Activated naive CD4-positive, alpha-beta T cell treated with anti-CD3 and anti-CD28 coated beads, Interleukin-2, amount 10 ng/mL, durations not matched to agents 7 days and 5 days (primary cell): Measurements from ENCODE around the gene PIK3R4.

Source experiments
- CTCF ChIA-PET: fragments of 350-600 bp; sonication (Branson Sonifier 250); formaldehyde crosslinking; loops from one replicate; lab custom pipeline; 2021; ENCODE audit warnings: antibody characterized with exemption; lab: Charles Lee
- DNase-seq: peaks from one replicate; pipeline ENCODE4 v3.0.0-alpha.2; 2020
- H3K27ac Mint-ChIP-seq: one replicate; pipeline ENCODE4 v1.8.0; 2021; ENCODE audit warnings: mild to moderate bottlenecking, moderate library complexity, mixed read lengths
- H3K27me3 Mint-ChIP-seq: one replicate; pipeline ENCODE4 v1.8.0; 2021; ENCODE audit warnings: mild to moderate bottlenecking, mixed read lengths
- H3K36me3 Mint-ChIP-seq: one replicate; pipeline ENCODE4 v1.8.0; 2021; ENCODE audit warnings: mixed read lengths
- H3K4me1 Mint-ChIP-seq: one replicate; pipeline ENCODE4 v1.8.0; 2021; ENCODE audit warnings: mixed read lengths
- H3K4me3 Mint-ChIP-seq: one replicate; pipeline ENCODE4 v1.8.0; 2021; ENCODE audit warnings: mild to moderate bottlenecking, moderate library complexity, mixed read lengths
- H3K9me3 Mint-ChIP-seq: one replicate; pipeline ENCODE4 v1.8.0; 2021; ENCODE audit warnings: mixed read lengths

Gene PIK3R4

DNA sequence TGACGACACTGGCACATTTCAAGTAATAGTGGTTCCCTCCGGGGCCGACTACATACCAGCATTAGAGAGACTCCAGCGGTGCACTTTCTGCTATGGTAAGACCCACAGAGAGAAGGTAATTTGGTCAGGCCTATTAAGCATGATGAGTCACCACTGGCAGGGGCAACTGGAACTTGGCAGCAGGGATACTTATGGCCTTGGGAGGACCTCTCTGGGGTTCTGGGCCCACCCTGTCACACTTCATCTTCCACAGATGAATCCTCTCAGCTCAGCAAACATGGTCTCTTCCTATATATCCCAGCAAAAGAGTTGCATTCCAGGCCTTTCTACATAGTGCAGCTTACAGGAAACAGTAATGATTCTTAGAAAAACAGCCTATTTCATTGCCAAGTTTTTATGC, 88.0 kb downstream of the PIK3R4 start:
- H3K4me3 Mint-ChIP-seq: no peak overlapping the region
- DNase-seq: no peak
- no peaks in the 10 kb centered on the region for H3K4me1 Mint-ChIP-seq
- CTCF ChIA-PET: no interaction called here
- H3K27me3 Mint-ChIP-seq: no peaks in the 10 kb centered on the region
- no peaks in the 10 kb centered on the region for H3K36me3 Mint-ChIP-seq
- no peak overlapping the region for H3K27ac Mint-ChIP-seq
- no peaks in the 10 kb centered on the region for H3K9me3 Mint-ChIP-seq

DNA sequence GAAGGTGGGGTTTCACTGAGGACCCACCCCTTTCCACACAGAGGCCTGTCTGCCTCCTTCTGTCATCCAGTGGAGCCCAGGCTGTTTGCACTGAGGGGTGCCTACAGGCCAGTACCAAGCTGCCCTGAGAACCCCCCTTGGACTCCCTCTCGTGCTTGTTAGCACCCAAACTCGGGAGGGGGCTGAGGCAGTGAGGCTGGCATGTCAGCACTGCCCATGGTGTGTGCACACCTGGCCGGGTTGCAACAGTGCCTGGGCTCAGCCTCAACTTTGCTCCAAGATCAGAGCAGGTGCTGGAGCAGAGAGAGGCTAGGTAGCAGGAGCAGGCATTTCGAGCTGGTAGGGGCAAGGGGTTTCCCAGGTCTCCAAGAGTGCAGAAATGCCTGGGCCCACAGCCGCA, 90.0 kb downstream of the PIK3R4 start:
- DNase-seq: no peak
- Mint-ChIP-seq H3K27ac (no peak overlapping the region), H3K9me3 (no peaks in the 10 kb centered on the region), H3K4me3 (no peak overlapping the region), H3K27me3 (no peaks in the 10 kb centered on the region), H3K4me1 (no peaks in the 10 kb centered on the region), H3K36me3 (no peaks in the 10 kb centered on the region)
- CTCF ChIA-PET: no interaction called here

DNA sequence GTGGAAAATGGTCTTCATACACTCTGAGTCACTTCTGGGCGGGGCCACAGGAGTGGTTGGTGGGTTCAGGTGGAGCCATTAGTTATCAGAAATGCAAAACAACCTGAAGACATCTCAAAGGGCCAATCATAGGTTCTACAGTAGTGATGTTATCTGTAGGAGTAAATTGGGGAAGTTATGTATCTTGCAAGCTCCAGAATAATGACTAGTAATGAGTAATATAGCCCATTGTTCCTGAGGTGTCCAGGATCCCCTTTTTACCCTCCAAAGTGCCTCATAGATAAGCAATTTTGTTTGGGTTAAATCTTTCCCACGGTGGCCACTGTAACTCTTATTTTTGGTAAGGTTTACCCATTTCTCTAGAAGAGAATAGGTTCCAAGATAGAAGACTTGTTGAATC, 91.7 kb downstream of the PIK3R4 start:
- H3K27me3 Mint-ChIP-seq: no peaks in the 10 kb centered on the region
- no peaks in the 10 kb centered on the region for H3K9me3 Mint-ChIP-seq
- no peak overlapping the region for H3K27ac Mint-ChIP-seq
- no peak for DNase-seq
- CTCF ChIA-PET: no interaction called here
- no peak overlapping the region for H3K4me3 Mint-ChIP-seq
- H3K4me1 Mint-ChIP-seq: no peaks in the 10 kb centered on the region
- no peaks in the 10 kb centered on the region for H3K36me3 Mint-ChIP-seq

DNA sequence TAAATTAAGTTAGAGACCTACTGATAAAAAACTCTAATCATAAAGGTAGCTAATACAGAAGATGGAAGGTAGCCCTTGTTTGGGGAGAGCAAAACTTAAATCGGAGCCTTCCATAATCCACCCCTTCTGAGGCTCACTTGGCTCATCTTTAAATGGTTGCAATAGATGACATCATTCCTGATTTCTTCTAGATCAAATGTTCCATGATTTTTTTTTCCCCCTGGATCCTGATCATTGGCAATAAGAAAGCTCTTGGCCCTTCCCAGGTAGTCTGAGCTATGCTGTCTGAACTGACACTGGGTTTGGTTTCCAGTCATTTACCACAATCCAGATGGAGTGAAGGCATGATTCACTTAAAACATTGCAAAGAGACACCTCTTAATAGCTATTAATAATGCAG, 92.5 kb downstream of the PIK3R4 start:
- Mint-ChIP-seq H3K27me3 (no peaks in the 10 kb centered on the region), H3K36me3 (no peaks in the 10 kb centered on the region), H3K27ac (no peak overlapping the region), H3K4me1 (no peaks in the 10 kb centered on the region), H3K9me3 (no peaks in the 10 kb centered on the region), H3K4me3 (no peak overlapping the region)
- CTCF ChIA-PET: no interaction called here
- no peak for DNase-seq

DNA sequence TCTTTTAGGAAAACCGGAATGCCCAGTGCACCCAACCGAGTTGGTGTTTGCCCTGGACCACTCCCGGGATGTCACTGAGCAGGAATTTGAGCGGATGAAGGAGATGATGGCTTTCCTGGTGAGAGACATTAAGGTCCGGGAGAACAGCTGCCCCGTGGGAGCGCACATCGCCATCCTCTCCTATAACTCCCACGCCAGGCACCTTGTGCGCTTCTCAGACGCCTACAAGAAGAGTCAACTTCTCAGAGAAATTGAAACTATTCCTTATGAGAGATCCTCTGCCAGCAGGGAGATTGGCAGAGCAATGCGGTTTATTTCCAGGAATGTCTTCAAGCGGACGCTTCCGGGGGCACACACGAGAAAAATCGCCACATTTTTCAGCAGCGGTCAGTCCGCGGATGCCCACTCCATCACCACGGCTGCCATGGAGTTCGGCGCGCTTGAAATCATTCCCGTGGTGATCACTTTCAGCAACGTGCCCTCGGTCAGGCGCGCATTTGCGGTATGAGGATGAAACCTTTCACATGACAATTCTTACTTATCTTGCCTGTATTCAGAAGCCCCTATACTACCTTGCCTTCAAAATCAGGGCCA, 97.5 kb downstream of the PIK3R4 start:
- no peak overlapping the region for H3K27ac Mint-ChIP-seq
- H3K9me3 Mint-ChIP-seq: no peaks in the 10 kb centered on the region
- H3K4me1 Mint-ChIP-seq: no peaks in the 10 kb centered on the region
- H3K36me3 Mint-ChIP-seq: no peaks in the 10 kb centered on the region
- no peaks in the 10 kb centered on the region for H3K27me3 Mint-ChIP-seq
- DNase-seq: no peak
- H3K4me3 Mint-ChIP-seq: no peak overlapping the region
- CTCF ChIA-PET: no interaction called here

DNA sequence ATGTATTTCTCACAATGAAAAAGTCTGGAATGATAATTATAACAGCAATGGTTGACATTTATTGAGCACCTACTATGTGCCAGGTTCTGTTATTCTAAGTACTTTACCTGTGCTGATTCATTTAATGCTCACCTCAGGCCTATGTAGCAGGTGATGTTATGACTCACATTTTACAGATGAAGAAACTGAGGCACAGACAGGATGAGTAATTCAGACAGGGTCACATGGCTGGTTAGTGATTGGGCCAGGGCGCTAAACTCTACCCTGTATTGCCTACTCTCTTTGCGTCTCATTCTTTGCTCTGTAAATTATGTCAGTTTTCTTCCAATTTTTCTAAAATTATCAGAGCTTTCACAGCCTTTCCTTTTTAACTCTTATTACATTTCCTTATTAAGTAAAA, 98.3 kb downstream of the PIK3R4 start:
- H3K4me1 Mint-ChIP-seq: no peaks in the 10 kb centered on the region
- CTCF ChIA-PET: no interaction called here
- no peaks in the 10 kb centered on the region for H3K36me3 Mint-ChIP-seq
- no peaks in the 10 kb centered on the region for H3K9me3 Mint-ChIP-seq
- H3K27me3 Mint-ChIP-seq: no peaks in the 10 kb centered on the region
- H3K27ac Mint-ChIP-seq: no peak overlapping the region
- DNase-seq: no peak
- no peak overlapping the region for H3K4me3 Mint-ChIP-seq

DNA sequence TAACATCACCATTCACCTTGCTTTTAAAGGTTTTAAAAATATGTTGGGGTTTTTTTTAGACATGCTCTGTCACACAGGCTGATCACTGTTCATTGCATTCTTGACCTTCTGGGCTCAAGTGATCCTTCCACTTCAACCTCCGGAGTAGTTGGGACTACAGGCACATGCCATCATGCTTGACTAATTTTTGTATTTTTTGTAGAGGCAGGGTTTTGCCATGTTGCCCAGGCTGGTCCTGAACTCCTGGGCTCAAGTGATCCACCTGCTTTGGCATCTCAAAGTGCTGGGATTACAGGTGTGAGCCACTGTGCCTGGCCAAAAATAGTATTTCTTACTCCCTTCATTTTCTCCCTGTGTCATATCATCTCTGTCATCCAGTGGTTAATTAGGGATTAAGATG, 101.4 kb downstream of the PIK3R4 start:
- H3K4me1 Mint-ChIP-seq: no peaks in the 10 kb centered on the region

DNA sequence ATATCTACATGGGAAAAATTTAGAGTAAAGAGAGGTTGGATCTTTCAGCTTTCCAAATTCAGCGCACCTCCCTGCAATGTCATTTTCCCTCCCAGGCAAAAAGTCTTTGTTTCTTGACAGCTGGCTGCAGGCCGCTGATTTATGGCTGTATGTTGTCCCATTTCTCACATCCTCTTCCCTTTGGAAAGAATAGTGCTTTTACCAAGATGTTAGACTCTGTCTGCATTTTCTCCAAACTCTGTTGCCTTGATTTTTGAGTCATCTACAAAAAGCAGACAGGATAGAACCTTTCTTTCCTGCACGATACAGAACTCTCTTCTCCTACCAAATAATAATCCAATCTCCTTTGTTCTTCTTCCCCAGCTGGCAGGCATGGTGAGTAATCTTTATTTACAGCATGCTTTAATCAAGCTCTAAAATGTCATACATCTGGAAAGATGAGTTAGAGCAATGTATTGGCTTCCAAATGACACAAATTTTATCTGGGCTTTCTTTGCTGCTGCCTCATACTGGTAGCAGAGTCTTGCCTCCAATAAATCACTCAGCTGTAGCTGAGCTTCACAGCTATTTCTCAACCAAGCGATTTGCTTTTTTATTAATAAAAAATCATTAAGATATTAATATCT, 101.9 kb downstream of the PIK3R4 start:
- no peaks in the 10 kb centered on the region for H3K36me3 Mint-ChIP-seq
- no peak for DNase-seq
- CTCF ChIA-PET: no interaction called here
- peaks cover 3% of the 10 kb centered on the region for H3K27me3 Mint-ChIP-seq
- H3K27ac Mint-ChIP-seq: no peak overlapping the region
- no peaks in the 10 kb centered on the region for H3K9me3 Mint-ChIP-seq
- no peaks in the 10 kb centered on the region for H3K4me1 Mint-ChIP-seq
- H3K4me3 Mint-ChIP-seq: no peak overlapping the region

More for the DNA sequence above, 101.4 kb downstream of the PIK3R4 start:
- H3K27me3 Mint-ChIP-seq: peaks cover 3% of the 10 kb centered on the region
- DNase-seq: no peak
- CTCF ChIA-PET: no interaction called here
- H3K36me3 Mint-ChIP-seq: no peaks in the 10 kb centered on the region
- H3K9me3 Mint-ChIP-seq: no peaks in the 10 kb centered on the region
- H3K27ac Mint-ChIP-seq: no peak overlapping the region
- no peak overlapping the region for H3K4me3 Mint-ChIP-seq

DNA sequence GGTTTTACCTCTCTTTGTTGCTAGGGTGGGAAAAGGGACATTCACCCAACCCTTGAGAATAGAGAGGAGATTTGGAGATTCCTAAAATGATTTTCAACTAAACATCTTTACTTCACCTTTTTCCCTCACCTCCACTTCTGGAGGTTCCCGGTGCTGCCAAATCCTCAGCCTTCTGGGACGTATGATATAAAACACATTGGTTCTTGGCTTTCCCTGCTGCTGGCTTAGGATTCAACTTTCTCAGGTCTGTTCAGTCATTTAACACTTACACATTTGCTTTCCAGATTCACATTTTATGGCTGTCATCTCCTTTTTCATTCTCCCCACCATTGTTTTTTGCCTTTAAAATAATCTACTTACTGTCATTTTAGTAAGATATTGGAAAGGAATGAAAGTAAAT, 106.6 kb downstream of the PIK3R4 start:
- Mint-ChIP-seq H3K27me3 (peaks cover 3% of the 10 kb centered on the region), H3K4me1 (no peaks in the 10 kb centered on the region), H3K36me3 (no peaks in the 10 kb centered on the region), H3K9me3 (no peaks in the 10 kb centered on the region), H3K4me3 (no peak overlapping the region), H3K27ac (no peak overlapping the region)
- DNase-seq: no peak
- CTCF ChIA-PET: no interaction called here

DNA sequence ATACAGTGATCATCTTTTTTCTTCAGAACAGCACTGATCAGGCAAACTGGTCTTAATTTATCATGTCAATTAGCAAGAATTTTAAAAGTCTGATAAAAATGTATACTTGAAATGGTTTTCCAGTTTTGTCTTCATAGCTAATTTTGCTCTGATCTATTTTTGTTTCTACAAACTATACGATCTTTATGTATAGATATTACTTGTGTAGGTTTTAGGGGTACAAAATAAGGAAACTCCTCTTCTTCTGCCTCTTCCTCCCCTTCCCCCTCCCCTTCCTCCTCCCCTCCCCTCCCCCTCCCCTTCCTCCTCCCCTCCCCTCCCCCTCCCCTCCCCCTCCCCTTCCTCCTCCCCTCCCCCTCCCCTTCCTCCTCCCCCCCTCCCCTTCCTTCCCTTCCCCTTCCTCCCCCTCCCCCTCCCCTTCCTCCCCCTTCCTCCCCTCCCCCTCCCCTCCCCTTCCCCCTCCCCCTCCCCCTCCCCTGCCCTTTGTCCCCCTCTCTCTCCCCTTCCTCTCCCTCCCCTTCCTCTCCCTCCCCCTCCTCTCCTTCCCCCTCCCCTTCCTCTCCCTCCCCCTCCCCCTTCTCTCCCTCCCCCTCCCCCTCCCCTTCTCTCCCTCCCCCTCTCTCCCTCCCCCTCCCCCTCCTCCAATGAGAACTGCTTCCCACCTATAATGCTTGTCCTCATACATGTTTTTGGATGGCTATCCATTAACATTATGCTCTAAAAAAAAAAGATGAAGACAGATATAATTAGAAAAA, 110.0 kb downstream of the PIK3R4 start:
- H3K36me3 Mint-ChIP-seq: no peaks in the 10 kb centered on the region
- CTCF ChIA-PET: no interaction called here
- H3K9me3 Mint-ChIP-seq: no peaks in the 10 kb centered on the region
- H3K27me3 Mint-ChIP-seq: no peaks in the 10 kb centered on the region
- no peak overlapping the region for H3K4me3 Mint-ChIP-seq
- DNase-seq: no peak
- no peak overlapping the region for H3K27ac Mint-ChIP-seq
- no peaks in the 10 kb centered on the region for H3K4me1 Mint-ChIP-seq

DNA sequence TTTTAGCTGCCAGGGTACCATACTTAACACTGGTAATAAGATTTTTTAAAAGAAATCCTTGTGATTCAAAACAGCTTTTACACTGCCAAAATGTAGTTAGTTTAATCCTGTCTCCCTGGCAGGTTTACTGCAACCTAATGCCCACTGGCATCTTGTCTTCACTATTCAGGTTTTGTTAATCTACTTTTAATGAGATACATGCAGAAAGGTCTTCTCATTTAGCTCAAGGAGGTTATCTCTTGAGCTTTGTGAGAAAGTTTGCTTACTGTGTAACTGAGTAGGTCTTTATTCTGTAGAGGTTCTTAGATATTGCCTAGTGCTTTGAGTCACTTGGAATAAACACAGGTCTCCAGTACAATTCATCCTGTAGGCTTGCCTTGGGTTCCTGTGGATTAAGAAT, 110.7 kb downstream of the PIK3R4 start:
- CTCF ChIA-PET: no interaction called here
- Mint-ChIP-seq H3K36me3 (no peaks in the 10 kb centered on the region), H3K27me3 (no peaks in the 10 kb centered on the region)

DNA sequence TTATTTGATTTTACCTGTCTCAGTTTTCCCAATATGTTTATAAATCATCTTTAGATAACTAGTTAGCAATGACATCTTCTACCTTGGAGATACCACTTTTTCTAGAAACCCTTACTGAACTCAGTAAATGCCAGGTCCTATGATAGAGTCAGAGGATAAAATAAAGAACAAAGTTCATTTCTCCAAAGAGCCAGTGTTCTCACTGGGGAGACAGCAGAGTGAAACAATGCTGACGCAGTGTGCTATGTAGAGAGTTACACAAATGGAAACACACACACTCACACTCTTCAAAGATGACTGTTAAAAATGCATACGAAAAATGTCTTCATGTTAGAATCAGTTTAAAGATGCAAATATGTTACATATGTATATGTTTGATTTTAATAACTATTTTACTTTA, 111.3 kb downstream of the PIK3R4 start:
- CTCF ChIA-PET: no interaction called here
- no peak overlapping the region for H3K4me3 Mint-ChIP-seq
- no peak for DNase-seq
- H3K36me3 Mint-ChIP-seq: no peaks in the 10 kb centered on the region
- no peaks in the 10 kb centered on the region for H3K27me3 Mint-ChIP-seq
- no peaks in the 10 kb centered on the region for H3K4me1 Mint-ChIP-seq
- no peak overlapping the region for H3K27ac Mint-ChIP-seq
- H3K9me3 Mint-ChIP-seq: no peaks in the 10 kb centered on the region

More for the DNA sequence above, 110.7 kb downstream of the PIK3R4 start:
- DNase-seq: no peak
- Mint-ChIP-seq H3K27ac (no peak overlapping the region), H3K4me3 (no peak overlapping the region), H3K9me3 (no peaks in the 10 kb centered on the region), H3K4me1 (no peaks in the 10 kb centered on the region)
